Fibroblast of mammary gland (primary cell): ENCODE measurements around the gene LCT.

Experiments used
- DNase-seq: peaks from one replicate; pipeline ENCODE4 v3.0.0-alpha.2; 2010; ENCODE audit warnings: low read depth
- H3K4me3 ChIP-seq: 2 replicates; pipeline ENCODE4 v1.5.1; 2011; ENCODE audit warnings: low read depth, mild to moderate bottlenecking, low read length, moderate library complexity; ENCODE audit not compliant: control insufficient read depth
- TF ChIP-seq, protein P1 (sequence below): conservative IDR thresholded peaks from 2 replicates; pipeline ENCODE4 v1.5.1; 2011; ENCODE audit warnings: low read depth, low read length, inconsistent platforms; ENCODE audit not compliant: control insufficient read depth, insufficient read depth

LCT gene

DNA sequence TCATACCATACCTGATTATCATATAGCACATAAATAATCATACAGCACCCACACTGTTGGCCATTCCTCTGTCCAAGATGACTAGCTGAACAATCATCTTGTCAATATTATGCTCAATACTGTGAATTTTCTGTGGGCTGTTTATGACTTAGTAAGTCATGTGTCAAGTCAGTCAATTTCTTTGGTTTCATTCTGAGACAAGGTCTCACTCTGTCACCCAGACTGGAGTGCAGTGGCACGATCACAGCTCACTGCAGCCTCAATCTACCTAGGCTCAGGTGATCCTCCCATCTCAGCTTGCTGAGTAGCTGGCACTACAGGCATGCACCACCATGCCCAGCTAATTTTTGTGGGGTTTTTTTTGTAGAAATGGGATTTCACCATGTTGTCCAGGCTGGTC, 33.6 kb upstream of the LCT start:
- no peak for DNase-seq
- TF ChIP-seq, protein P1, sequence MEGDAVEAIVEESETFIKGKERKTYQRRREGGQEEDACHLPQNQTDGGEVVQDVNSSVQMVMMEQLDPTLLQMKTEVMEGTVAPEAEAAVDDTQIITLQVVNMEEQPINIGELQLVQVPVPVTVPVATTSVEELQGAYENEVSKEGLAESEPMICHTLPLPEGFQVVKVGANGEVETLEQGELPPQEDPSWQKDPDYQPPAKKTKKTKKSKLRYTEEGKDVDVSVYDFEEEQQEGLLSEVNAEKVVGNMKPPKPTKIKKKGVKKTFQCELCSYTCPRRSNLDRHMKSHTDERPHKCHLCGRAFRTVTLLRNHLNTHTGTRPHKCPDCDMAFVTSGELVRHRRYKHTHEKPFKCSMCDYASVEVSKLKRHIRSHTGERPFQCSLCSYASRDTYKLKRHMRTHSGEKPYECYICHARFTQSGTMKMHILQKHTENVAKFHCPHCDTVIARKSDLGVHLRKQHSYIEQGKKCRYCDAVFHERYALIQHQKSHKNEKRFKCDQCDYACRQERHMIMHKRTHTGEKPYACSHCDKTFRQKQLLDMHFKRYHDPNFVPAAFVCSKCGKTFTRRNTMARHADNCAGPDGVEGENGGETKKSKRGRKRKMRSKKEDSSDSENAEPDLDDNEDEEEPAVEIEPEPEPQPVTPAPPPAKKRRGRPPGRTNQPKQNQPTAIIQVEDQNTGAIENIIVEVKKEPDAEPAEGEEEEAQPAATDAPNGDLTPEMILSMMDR, result no peak

DNA sequence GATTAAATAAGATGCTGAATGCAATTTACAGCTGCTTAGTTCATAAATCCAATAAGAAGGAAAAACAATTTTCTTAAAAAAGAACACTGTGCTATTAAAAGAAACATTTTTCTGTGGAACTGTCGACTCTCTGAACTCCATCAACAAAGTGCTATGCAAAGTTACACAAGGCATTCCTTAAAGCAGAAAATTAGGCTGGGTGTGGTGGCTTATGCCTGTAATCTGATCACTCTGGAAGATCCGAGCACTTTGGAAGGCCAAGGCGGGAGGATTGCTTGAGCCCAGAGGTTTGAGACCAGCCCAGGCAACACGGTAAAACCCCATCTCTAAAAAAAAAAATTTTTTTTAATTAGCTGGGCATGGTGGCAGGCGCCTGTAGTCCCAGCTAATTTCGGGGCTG, 26.2 kb upstream of the LCT start:
- TF ChIP-seq, protein P1, result no peak
- H3K4me3 ChIP-seq, result no peak overlapping the region
- no peak for DNase-seq

More for the DNA sequence above, 33.6 kb upstream of the LCT start:
- H3K4me3 ChIP-seq, result no peak overlapping the region

DNA sequence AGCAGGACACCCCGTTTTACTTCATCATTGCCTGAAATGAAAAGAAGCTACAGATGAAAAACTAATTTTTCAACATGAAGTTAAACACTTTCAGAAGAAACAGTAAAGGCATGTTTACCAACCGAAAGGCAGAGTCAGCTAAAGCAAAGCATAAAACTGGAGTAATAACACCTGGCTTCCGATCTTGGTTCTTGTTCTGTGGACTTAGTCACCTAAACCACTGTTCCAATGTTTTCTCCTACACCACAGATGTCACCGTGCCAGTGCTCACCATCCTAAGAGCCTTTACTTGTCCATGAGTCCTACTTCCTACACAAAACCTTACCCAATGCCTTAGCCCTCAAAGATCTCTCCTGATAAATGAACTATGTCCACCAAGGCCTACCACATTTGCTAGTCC, 25.7 kb upstream of the LCT start:
- H3K4me3 ChIP-seq, result no peak overlapping the region
- no peak for DNase-seq
- TF ChIP-seq, protein P1, result no peak

DNA sequence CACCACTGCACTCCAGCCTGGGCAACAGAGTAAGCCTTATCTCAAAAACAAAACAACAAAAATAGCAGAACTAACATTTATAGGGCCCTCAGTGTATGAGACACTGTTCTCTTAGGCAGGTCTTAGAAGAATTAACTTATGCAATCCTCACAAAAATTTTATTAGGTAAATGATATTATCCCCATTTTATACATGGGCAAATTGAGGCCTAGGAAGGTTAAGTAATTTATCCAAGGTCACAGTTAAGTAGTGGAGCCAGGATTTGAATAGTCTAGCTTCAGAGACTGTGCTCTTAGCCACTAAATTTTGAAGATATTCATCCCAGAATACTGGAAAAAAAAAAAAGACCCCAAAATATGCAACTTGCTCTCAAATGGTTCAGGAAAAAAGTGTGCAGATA, 16.4 kb upstream of the LCT start:
- DNase-seq, result no peak
- TF ChIP-seq, protein P1, result no peak
- H3K4me3 ChIP-seq, result no peak overlapping the region

DNA sequence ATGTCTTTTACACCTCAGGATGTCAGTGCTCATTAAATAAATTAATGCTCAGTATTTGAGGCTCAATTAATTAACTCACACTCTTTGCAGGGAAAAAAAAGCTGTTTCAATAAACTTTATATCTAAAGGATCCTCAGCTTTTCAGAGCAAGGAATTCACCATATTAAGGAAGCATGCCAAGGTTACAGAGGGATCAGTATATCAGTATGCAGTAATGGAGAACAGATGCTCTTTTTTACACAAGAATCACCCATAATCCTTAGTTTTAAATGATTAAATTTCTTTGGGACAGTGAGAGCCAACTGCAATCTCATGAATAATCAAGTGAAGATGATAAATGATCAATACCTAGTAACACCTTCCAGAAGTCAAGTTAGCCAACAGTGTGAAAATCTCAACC, 14.9 kb upstream of the LCT start:
- TF ChIP-seq, protein P1, result no peak
- no peak for DNase-seq
- no peak overlapping the region for H3K4me3 ChIP-seq

DNA sequence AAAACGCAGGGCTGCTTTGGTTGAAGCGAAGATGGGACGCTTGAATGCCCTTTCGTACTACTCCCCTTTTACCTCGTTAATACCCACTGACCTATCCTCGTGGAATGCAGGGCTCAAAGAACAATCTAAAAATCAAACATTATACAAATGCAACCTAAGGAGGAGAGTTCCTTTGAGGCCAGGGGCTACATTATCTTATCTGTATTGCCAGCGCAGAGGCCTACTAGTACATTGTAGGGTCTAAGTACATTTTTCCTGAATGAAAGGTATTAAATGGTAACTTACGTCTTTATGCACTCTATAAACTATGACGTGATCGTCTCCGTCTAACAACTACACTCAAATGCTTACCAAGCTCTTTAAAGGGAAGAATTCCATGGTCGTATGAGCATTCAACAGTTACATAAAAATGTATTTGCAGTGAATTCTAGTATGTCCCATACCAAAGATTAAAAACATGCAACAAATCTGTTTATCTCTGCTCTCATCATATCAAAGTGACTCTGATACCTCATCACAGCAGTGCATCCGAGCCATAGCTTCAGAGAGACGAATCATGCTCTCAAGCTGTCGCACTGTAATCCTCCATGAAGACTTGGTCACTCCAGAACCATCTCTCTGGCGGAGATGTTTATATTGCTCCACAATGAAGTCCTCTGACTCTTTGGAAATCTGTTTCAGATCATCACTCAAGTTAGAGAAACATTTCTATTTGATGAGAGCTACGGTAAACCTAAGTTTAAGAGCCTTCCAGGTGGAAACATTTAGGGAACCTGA, 14.1 kb upstream of the LCT start:
- no peak for DNase-seq
- TF ChIP-seq, protein P1, result no peak
- no peak overlapping the region for H3K4me3 ChIP-seq
